Central memory CD8-positive, alpha-beta T cell (primary cell): ENCODE data around the gene BASP1.

Experiments used
- ATAC-seq: fragments of 150-1000 bp; cut with Tn5 transposase; replicated peaks from 2 replicates; pipeline ENCODE4 v1.10.0; 2022; ENCODE audit warnings: mild to moderate bottlenecking, moderate FRiP score, moderate number of reproducible peaks; ENCODE audit not compliant: poor library complexity, severe bottlenecking; ENCODE audit errors: extremely low read depth
- DNase-seq, 2 donors: peaks; one replicate each; pipeline ENCODE4 v3.0.0; 2021; ENCODE audit warnings: low spot score in 2 of 2
- H3K27ac Mint-ChIP-seq: one replicate; pipeline ENCODE4 v1.8.0; 2022; ENCODE audit warnings: low read depth, mild to moderate bottlenecking, moderate library complexity, mixed read lengths
- H3K27me3 Mint-ChIP-seq: one replicate; pipeline ENCODE4 v1.8.0; 2022; ENCODE audit warnings: mixed read lengths
- H3K36me3 Mint-ChIP-seq: one replicate; pipeline ENCODE4 v1.8.0; 2022; ENCODE audit warnings: mild to moderate bottlenecking, moderate library complexity, mixed read lengths; ENCODE audit not compliant: insufficient read depth
- H3K4me1 Mint-ChIP-seq: one replicate; pipeline ENCODE4 v1.8.0; 2022; ENCODE audit warnings: mixed read lengths
- H3K4me3 Mint-ChIP-seq: one replicate; pipeline ENCODE4 v1.8.0; 2022; ENCODE audit warnings: mild to moderate bottlenecking, moderate library complexity, mixed read lengths
- H3K9me3 Mint-ChIP-seq: one replicate; pipeline ENCODE4 v1.8.0; 2022; ENCODE audit warnings: mixed read lengths

The BASP1 gene

GRCh38 chr5:17272111-17272510, 54.7 kb downstream of the BASP1 start:
- peaks cover 6% of the 10 kb centered on the region for H3K9me3 Mint-ChIP-seq
- H3K4me1 Mint-ChIP-seq = no peaks in the 10 kb centered on the region
- H3K27me3 Mint-ChIP-seq = no peaks in the 10 kb centered on the region
- DNase-seq (no peak), ATAC-seq (no peak)
- no peak overlapping the region for H3K27ac Mint-ChIP-seq
- no peaks in the 10 kb centered on the region for H3K36me3 Mint-ChIP-seq
- H3K4me3 Mint-ChIP-seq = no peak overlapping the region

DNA sequence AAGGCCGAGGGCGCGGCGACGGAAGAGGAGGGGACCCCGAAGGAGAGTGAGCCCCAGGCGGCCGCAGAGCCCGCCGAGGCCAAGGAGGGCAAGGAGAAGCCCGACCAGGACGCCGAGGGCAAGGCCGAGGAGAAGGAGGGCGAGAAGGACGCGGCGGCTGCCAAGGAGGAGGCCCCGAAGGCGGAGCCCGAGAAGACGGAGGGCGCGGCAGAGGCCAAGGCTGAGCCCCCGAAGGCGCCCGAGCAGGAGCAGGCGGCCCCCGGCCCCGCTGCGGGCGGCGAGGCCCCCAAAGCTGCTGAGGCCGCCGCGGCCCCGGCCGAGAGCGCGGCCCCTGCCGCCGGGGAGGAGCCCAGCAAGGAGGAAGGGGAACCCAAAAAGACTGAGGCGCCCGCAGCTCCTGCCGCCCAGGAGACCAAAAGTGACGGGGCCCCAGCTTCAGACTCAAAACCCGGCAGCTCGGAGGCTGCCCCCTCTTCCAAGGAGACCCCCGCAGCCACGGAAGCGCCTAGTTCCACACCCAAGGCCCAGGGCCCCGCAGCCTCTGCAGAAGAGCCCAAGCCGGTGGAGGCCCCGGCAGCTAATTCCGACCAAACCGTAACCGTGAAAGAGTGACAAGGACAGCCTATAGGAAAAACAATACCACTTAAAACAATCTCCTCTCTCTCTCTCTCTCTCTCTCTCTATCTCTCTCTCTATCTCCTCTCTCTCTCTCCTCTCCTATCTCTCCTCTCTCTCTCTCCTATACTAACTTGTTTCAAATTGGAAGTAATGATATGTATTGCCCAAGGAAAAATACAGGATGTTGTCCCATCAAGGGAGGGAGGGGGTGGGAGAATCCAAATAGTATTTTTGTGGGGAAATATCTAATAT, 58.1 kb downstream of the BASP1 start:
- H3K27me3 Mint-ChIP-seq = no peaks in the 10 kb centered on the region
- no peaks in the 10 kb centered on the region for H3K36me3 Mint-ChIP-seq
- H3K4me1 Mint-ChIP-seq = no peaks in the 10 kb centered on the region
- DNase-seq = no peak
- no peak overlapping the region for H3K4me3 Mint-ChIP-seq
- peaks cover 6% of the 10 kb centered on the region for H3K9me3 Mint-ChIP-seq
- ATAC-seq = no peak
- H3K27ac Mint-ChIP-seq = no peak overlapping the region

DNA sequence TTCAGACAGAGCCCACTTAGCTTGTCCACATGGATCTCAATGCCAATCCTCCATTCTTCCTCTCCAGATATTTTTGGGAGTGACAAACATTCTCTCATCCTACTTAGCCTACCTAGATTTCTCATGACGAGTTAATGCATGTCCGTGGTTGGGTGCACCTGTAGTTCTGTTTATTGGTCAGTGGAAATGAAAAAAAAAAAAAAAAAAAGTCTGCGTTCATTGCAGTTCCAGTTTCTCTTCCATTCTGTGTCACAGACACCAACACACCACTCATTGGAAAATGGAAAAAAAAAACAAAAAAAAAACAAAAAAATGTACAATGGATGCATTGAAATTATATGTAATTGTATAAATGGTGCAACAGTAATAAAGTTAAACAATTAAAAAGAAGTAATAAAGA, 59.0 kb downstream of the BASP1 start:
- H3K4me3 Mint-ChIP-seq = no peak overlapping the region
- no peaks in the 10 kb centered on the region for H3K27me3 Mint-ChIP-seq
- H3K9me3 Mint-ChIP-seq = peaks cover 6% of the 10 kb centered on the region
- no peak for ATAC-seq
- H3K36me3 Mint-ChIP-seq = no peaks in the 10 kb centered on the region
- no peak overlapping the region for H3K27ac Mint-ChIP-seq
- DNase-seq = no peak
- H3K4me1 Mint-ChIP-seq = no peaks in the 10 kb centered on the region

DNA sequence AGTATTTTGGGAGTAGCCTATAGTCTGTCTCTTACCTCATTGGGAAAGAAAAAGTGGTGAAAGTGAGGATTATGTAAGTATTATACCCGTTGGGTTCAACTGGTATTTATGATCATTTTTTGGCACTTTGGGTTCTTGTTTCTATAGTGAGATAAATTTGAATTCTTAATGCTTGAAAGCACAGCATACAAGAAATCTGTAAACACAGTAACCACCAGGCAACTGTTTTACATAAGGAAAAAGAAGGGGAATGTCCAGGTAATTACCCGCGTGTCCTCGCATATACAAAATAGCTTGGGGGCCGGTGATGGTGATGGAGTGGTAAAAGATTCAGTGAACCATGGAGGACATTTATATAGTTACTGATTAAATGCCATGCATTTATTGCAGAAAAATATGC, 60.5 kb downstream of the BASP1 start:
- H3K9me3 Mint-ChIP-seq = peaks cover 10% of the 10 kb centered on the region
- DNase-seq (no peak), ATAC-seq (no peak)
- H3K36me3 Mint-ChIP-seq = no peaks in the 10 kb centered on the region
- no peaks in the 10 kb centered on the region for H3K4me1 Mint-ChIP-seq
- no peak overlapping the region for H3K27ac Mint-ChIP-seq
- H3K4me3 Mint-ChIP-seq = no peak overlapping the region
- H3K27me3 Mint-ChIP-seq = no peaks in the 10 kb centered on the region

GRCh38 chr5:17278931-17279330, 61.5 kb downstream of the BASP1 start:
- Mint-ChIP-seq H3K27ac (no peak overlapping the region), H3K4me3 (no peak overlapping the region), H3K27me3 (no peaks in the 10 kb centered on the region), H3K36me3 (no peaks in the 10 kb centered on the region), H3K4me1 (no peaks in the 10 kb centered on the region), H3K9me3 (peaks cover 13% of the 10 kb centered on the region)
- DNase-seq = no peak
- no peak for ATAC-seq

DNA sequence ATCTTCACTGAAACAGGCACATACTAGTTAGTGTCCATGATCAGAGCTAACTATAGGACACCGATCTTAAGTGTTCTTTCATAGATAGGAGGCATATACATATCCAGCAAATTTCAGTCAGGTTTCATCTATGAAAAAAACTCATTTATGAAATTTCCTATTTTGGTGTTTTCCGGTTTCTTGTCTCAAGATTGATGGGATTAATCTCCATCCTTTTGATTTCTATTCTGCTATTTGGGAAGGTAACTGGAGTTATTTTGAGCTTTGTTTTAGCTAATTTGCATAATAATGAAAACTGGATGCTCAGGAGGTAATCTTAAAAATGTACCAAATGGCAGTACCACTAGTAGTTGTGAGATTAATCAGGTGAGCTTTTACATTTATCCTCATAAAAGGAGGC, 62.1 kb downstream of the BASP1 start:
- H3K36me3 Mint-ChIP-seq = no peaks in the 10 kb centered on the region
- no peaks in the 10 kb centered on the region for H3K4me1 Mint-ChIP-seq
- H3K4me3 Mint-ChIP-seq = no peak overlapping the region
- H3K9me3 Mint-ChIP-seq = peaks cover 13% of the 10 kb centered on the region
- no peak overlapping the region for H3K27ac Mint-ChIP-seq
- no peak for ATAC-seq
- no peaks in the 10 kb centered on the region for H3K27me3 Mint-ChIP-seq
- no peak for DNase-seq

DNA sequence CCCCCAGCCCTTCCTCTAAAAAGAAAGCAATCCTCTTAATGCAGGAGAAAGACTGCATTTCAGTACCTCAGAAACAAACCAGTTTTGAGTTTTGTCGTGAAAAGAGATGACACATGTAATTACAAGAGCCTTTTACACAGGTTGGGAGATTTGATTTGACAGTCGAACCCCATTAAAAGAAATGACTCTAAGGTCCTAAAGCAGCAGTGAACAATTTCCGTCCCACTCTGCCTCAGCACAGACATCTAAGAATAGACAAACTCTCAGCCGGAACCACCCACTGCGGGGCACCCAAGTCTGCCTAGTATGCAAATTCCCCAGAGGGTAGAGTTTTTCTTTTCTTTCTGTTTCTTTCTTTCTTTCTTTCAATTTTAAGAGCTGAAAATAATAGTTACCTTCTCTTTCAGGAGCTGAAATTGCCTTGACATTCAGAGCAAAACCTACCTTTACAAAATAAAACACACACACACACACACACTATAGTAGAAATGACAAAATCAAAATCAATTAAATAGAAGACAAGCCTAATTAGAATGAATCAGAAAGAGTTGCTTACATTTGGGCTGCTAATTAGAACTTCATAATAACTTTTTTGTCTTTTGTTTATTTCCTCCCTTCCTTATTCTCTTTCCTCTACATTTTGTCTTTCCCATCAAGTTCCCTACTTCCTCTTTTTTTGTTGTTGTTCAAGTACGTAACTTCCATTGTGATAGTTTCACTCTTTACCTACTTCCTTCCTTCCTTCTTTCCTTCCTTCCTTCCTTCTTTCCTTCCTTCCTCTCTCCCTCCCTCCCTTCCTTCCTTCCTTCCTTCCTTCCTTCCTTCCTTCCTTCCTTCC, 65.1 kb downstream of the BASP1 start:
- no peaks in the 10 kb centered on the region for H3K4me1 Mint-ChIP-seq
- DNase-seq = no peak

GRCh38 chr5:17283121-17283415, 65.6 kb downstream of the BASP1 start:
- Mint-ChIP-seq H3K27ac (no peak overlapping the region), H3K4me3 (no peak overlapping the region), H3K9me3 (peaks cover 15% of the 10 kb centered on the region), H3K27me3 (no peaks in the 10 kb centered on the region), H3K4me1 (no peaks in the 10 kb centered on the region), H3K36me3 (no peaks in the 10 kb centered on the region)
- ATAC-seq (no peak), DNase-seq (no peak)

More for the DNA sequence above, 65.1 kb downstream of the BASP1 start:
- ATAC-seq = no peak
- Mint-ChIP-seq H3K27ac (no peak overlapping the region), H3K4me3 (no peak overlapping the region), H3K36me3 (no peaks in the 10 kb centered on the region), H3K9me3 (peaks cover 9% of the 10 kb centered on the region), H3K27me3 (no peaks in the 10 kb centered on the region)

- peaks cover 22% of the 10 kb centered on the region for H3K9me3 Mint-ChIP-seq
- no peaks in the 10 kb centered on the region for H3K36me3 Mint-ChIP-seq
- ATAC-seq (no peak), DNase-seq (no peak)
- H3K27ac Mint-ChIP-seq = no peak overlapping the region
- no peaks in the 10 kb centered on the region for H3K27me3 Mint-ChIP-seq
- H3K4me1 Mint-ChIP-seq = no peaks in the 10 kb centered on the region
- no peak overlapping the region for H3K4me3 Mint-ChIP-seq
Observed at GRCh38 chr5:17287501-17288155, 70.2 kb downstream of the BASP1 start.

- H3K4me3 Mint-ChIP-seq = no peak overlapping the region
- no peak for ATAC-seq
- no peak overlapping the region for H3K27ac Mint-ChIP-seq
- peaks cover 16% of the 10 kb centered on the region for H3K9me3 Mint-ChIP-seq
- no peaks in the 10 kb centered on the region for H3K4me1 Mint-ChIP-seq
- H3K36me3 Mint-ChIP-seq = no peaks in the 10 kb centered on the region
- no peaks in the 10 kb centered on the region for H3K27me3 Mint-ChIP-seq
- no peak for DNase-seq
Observed at GRCh38 chr5:17288570-17288969, 71.1 kb downstream of the BASP1 start.

DNA sequence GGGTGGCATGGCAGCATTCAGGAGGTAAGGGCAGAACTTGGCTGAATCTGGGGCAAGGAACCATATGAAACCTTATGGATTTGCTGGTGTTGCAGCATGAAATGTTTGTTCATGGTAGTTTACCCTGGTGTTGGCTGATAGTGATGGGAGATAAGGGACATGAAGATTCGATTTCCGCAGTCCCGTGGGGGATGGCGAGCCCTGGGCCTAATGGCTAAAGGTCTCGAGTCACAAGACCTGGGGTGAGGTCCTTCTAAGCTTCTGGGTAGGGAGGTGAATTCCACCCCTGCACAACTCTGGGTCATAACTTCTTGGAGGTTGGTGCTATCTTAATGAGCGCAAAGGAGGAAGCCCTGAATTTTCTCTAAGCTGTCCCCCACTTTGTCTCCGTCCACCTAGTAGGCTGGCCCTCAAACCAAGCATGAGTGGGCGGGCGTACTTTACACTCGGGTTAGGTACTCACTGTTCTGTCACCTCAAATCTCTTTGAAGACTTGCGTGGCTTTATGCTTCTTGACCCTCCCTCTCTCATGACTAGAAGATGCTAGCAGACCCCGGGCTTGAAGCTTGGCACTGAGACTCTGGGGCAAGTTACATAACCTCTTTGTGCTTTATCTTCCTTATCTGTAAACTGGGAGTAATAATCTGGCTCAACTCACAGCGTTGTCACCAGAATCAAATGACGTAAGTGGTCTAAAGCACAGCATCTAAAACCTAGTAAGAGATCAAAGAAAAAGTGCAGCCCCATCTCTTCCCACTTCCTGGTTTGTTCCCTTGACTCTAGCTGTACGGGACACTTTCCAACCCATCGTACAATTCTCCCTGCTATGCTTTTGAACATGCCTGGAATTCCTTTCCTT, 72.5 kb downstream of the BASP1 start:
- no peaks in the 10 kb centered on the region for H3K27me3 Mint-ChIP-seq
- DNase-seq = no peak
- no peaks in the 10 kb centered on the region for H3K36me3 Mint-ChIP-seq
- H3K9me3 Mint-ChIP-seq = peaks cover 16% of the 10 kb centered on the region
- no peak overlapping the region for H3K4me3 Mint-ChIP-seq
- no peak for ATAC-seq
- H3K27ac Mint-ChIP-seq = no peak overlapping the region
- H3K4me1 Mint-ChIP-seq = no peaks in the 10 kb centered on the region

- Mint-ChIP-seq H3K27me3 (no peaks in the 10 kb centered on the region), H3K36me3 (no peaks in the 10 kb centered on the region), H3K4me3 (no peak overlapping the region), H3K27ac (no peak overlapping the region), H3K4me1 (no peaks in the 10 kb centered on the region), H3K9me3 (peaks cover 16% of the 10 kb centered on the region)
- no peak for DNase-seq
- no peak for ATAC-seq
Observed at GRCh38 chr5:17290540-17290974, 73.1 kb downstream of the BASP1 start.
